Epithelial cell of esophagus (primary cell): ENCODE results near the gene NTM.

Source experiments
- DNase-seq: peaks from one replicate; pipeline ENCODE4 v3.0.0; 2010; ENCODE audit warnings: low read depth
- H3K4me3 ChIP-seq: 2 replicates; pipeline ENCODE4 v1.5.1; 2011; ENCODE audit warnings: mild to moderate bottlenecking, low read length, control low read depth
- CTCF ChIP-seq: IDR thresholded peaks from 2 replicates; pipeline ENCODE4 v1.5.1; 2011; ENCODE audit warnings: low read depth, mild to moderate bottlenecking, low read length, control low read depth, inconsistent platforms; ENCODE audit not compliant: insufficient read depth; ENCODE audit errors: missing control alignments

NTM gene

GRCh38 chr11:131895865-131896264 is 525.5 kb downstream of the NTM start:
- TF ChIP-seq CTCF = no peak
- no peak overlapping the region for H3K4me3 ChIP-seq
- no peak for DNase-seq

- no peak for TF ChIP-seq CTCF
- peak; percentile 58 for DNase-seq
Observed at GRCh38 chr11:131896978-131897615, 526.7 kb downstream of the NTM start.

GRCh38 chr11:131897956-131898355 is 527.5 kb downstream of the NTM start:
- no peak for TF ChIP-seq CTCF
- DNase-seq = no peak

More at GRCh38 chr11:131896978-131897615, 526.7 kb downstream of the NTM start:
- no peak overlapping the region for H3K4me3 ChIP-seq

GRCh38 chr11:131898949-131899348 is 528.5 kb downstream of the NTM start:
- DNase-seq = no peak
- TF ChIP-seq CTCF = no peak
- no peak overlapping the region for H3K4me3 ChIP-seq

More at GRCh38 chr11:131897956-131898355, 527.5 kb downstream of the NTM start:
- H3K4me3 ChIP-seq = no peak overlapping the region

- no peak for DNase-seq
- H3K4me3 ChIP-seq = no peak overlapping the region
- TF ChIP-seq CTCF = no peak
Observed at GRCh38 chr11:131899950-131900580, 529.6 kb downstream of the NTM start.

- no peak overlapping the region for H3K4me3 ChIP-seq
- no peak for DNase-seq
- no peak for TF ChIP-seq CTCF
Observed at GRCh38 chr11:131902421-131902820, 532.0 kb downstream of the NTM start.

GRCh38 chr11:131903074-131903473 is 532.7 kb downstream of the NTM start:
- no peak for DNase-seq
- no peak for TF ChIP-seq CTCF
- no peak overlapping the region for H3K4me3 ChIP-seq
